ENCODE data around the gene OR52D1. TPM values are rescaled to one million over a fixed set of nuclear protein-coding genes. Genes with fewer than 3 reads are reported as not detected.

Gene OR52D1
- total RNA-seq, 3 donors from 2014 or later: not detected

DNA sequence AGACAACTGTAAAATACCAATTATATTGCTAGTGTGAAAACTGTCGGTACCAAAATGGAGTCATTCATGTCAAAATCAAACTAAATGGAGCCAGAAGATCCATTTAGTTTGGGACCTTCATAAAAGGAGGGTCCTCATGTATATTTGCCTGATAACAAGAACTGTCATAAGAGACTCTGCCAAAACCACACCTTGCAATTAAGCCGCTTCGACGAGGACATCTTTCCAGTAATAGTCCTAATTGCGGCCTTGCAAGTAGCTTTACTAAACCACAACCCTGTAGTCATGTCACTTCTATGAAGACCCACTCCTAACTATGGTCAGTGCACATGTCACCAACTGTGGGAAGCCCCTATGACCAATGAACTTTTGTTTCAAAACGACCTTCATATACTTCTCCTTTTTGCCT is 11.9 kb downstream of the OR52D1 start:
- no peak for ATAC-seq

DNA sequence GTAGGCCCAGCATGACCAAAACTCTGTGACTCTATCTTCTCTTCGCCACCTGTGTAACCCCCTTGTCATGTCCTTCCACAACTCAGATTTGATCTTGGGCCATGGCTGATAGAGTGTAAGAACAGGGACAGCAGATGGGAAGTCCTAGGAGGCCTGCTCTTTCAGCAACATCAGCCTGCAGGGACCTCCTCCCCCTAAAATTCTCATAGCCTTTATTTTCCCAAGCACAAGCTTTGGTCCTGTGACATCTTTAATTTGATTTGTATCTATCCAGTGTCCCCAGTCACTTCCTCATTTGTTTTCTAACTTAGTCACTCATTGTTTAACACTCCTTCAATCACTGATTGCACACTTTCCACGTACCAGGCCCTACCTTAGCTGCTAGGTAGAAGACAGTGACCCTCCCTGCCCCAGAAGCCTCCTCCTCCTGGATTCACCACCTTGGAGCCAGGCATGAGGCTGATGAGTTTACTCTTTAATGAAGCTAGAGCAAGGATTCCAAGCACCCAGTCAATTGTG is 16.0 kb downstream of the OR52D1 start:
- Mint-ChIP-seq H3K36me3 (ENCODE audit: insufficient read depth) (no peaks in the 10 kb centered on the region), H3K9me3 (no peaks in the 10 kb centered on the region), H3K4me1 (ENCODE audit: low read depth) (no peaks in the 10 kb centered on the region), H3K27me3 (ENCODE audit: low read depth) (peaks cover 2% of the 10 kb centered on the region), H3K4me3 (no peak overlapping the region)
- DNase-seq (no peak), ATAC-seq (no peak)

More for the DNA sequence above, 11.9 kb downstream of the OR52D1 start:
- no peaks in the 10 kb centered on the region for H3K27me3 Mint-ChIP-seq (ENCODE audit: low read depth)
- no peaks in the 10 kb centered on the region for H3K9me3 Mint-ChIP-seq
- H3K4me3 Mint-ChIP-seq: no peak overlapping the region
- H3K4me1 Mint-ChIP-seq (ENCODE audit: low read depth): no peaks in the 10 kb centered on the region
- DNase-seq: no peak
- H3K36me3 Mint-ChIP-seq (ENCODE audit: insufficient read depth): no peaks in the 10 kb centered on the region

DNA sequence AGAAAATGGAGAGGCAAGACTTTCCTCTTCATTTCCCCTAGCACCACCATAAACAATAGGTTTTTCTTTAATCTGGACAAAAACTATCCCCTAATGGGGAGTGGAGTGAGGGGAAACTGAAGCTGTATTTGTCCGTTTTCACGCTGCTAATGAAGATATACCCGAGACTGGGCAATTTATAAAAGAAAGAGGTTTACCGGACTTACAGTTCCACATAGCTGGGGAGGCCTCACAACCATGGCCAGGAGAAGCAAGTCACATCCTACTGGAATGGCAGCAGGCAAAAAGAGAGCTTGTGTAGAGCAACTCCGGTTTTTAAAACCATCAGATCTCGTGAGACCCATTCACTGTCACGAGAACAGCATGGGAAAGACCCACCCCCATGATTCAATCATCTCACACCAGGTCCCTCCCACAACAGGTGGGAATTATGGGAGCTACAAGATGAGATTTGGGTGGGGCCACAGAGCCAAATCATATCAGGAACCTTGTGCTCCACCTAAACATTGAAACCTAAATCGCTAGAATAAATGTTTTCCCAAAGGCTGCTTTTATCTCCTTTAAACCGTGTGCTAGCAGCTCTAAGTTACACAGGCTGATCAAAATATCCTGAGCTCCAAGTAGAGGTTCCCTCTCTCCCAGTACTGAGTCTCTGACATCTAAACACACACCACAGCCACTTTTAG is 17.0 kb downstream of the OR52D1 start:
- ATAC-seq (no peak), DNase-seq (no peak)
- Mint-ChIP-seq H3K4me1 (ENCODE audit: low read depth) (no peaks in the 10 kb centered on the region), H3K27me3 (ENCODE audit: low read depth) (peaks cover 2% of the 10 kb centered on the region), H3K36me3 (ENCODE audit: insufficient read depth) (no peaks in the 10 kb centered on the region), H3K4me3 (no peak overlapping the region), H3K9me3 (no peaks in the 10 kb centered on the region)

DNA sequence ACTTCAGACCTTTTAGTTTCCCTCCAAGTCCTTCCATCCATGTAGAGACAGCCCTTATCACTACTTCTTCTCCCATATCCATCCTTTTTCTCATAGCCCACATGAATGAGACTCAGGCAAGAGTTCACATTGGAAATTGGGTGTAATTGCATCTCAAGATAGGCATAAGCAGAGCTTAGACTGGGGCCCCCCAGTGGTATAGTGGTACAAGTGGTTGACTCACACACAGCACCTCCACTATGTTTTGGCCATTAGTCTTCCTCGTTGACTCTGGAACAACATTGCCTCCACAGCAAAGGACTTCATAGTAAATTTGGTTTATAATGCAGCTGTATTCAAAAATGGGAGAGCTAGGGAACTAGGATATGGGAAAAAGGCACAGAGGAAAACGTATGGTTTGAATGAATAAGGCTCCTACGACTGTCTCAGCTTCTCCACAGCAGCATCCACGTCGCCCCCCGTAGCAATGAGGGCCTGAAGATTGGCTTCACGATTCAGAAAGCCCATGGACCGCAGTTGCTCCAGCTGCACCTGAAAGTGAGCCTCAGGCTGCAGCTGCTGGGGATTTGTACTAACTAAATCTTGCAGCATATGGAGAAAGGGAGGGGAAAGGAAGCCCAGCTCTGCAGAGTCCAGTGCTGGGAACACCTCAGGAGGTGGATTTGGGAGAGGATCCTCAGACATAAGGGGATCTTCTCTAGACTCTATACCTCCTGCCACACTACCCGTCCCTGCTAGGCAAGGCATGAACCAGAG is 18.9 kb downstream of the OR52D1 start:
- Mint-ChIP-seq H3K4me3 (no peak overlapping the region), H3K9me3 (no peaks in the 10 kb centered on the region), H3K36me3 (ENCODE audit: insufficient read depth) (no peaks in the 10 kb centered on the region), H3K27me3 (ENCODE audit: low read depth) (peaks cover 2% of the 10 kb centered on the region), H3K4me1 (ENCODE audit: low read depth) (no peaks in the 10 kb centered on the region)
- ATAC-seq (no peak), DNase-seq (no peak)

DNA sequence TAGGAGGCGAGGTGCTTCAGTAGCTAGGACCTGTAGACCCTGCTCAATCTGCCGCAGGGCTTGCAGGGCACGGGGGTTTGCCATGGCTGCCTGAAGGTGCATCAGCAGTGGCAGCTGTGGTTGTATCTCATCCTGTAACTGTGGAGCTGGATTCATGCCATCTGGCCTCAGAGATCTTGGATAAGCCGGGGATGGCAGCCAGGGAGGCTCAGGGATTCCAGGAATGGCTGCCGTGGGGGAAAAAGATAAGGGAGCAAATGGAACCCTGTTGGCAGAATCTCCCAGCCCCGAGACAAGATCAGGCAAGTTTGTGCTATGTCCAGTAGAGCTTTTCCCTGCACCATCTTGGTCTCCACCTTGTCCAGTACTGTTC is 19.4 kb downstream of the OR52D1 start:
- Mint-ChIP-seq H3K4me3 (no peak overlapping the region), H3K4me1 (ENCODE audit: low read depth) (no peaks in the 10 kb centered on the region)
- no peak for DNase-seq

DNA sequence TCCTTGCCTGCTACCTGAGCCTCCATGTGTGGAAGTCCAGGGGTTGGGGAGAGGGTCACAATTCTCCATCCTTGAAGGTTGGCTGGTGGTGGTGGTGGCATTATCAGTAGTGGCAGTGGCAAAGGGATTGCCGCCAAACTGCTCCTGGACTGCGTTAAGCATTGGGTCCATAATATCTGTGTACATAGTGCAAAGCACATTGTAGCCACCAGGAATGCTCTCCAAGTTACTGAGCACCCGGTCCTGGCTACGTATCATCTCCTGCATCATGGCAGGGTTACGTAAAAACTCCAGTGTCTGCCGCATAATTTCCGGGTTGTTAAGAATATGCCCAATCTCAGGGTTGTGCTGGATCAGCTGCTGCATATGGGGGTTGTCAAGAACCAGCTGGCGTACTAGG is 20.1 kb downstream of the OR52D1 start:
- Mint-ChIP-seq H3K4me3 (no peak overlapping the region), H3K27me3 (ENCODE audit: low read depth) (peaks cover 2% of the 10 kb centered on the region), H3K9me3 (no peaks in the 10 kb centered on the region), H3K36me3 (ENCODE audit: insufficient read depth) (no peaks in the 10 kb centered on the region), H3K4me1 (ENCODE audit: low read depth) (no peaks in the 10 kb centered on the region)
- ATAC-seq (no peak), DNase-seq (no peak)

More for the DNA sequence above, 19.4 kb downstream of the OR52D1 start:
- Mint-ChIP-seq H3K36me3 (ENCODE audit: insufficient read depth) (no peaks in the 10 kb centered on the region), H3K9me3 (no peaks in the 10 kb centered on the region), H3K27me3 (ENCODE audit: low read depth) (peaks cover 2% of the 10 kb centered on the region)
- ATAC-seq: no peak

DNA sequence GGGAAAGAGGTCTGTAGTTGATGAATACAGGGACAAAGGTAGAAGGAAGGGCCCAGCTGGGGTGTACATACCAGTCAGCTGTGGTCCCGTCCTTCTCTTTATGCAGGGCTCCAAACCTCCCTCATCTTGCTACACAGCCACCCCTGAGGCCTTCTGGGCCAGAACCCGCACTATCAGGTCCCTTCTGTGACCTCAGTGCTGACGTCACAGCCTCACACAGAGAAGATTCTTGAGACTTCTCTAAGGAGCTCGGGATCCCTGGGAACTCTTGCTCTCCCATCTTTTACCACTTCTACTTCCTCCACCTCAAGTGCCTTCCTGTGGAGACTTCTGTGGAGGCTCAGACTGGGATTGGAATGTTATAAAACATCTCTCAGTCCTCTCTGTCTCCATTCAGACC is 21.3 kb downstream of the OR52D1 start, which contains the start of gene UBQLN3:
Gene UBQLN3, minus strand, starts transcription at position 155 of the 400 bp plus-strand sequence. CDS start 399 bp downstream, outside the sequence.
- Mint-ChIP-seq H3K4me3 (no peak within 1 kb of the TSS), H3K27me3 (ENCODE audit: low read depth) (peaks cover 2% of the 10 kb centered on the region), H3K9me3 (no peaks in the 10 kb centered on the region), H3K4me1 (ENCODE audit: low read depth) (no peaks in the 10 kb centered on the region), H3K36me3 (ENCODE audit: insufficient read depth) (no peaks in the 10 kb centered on the region)
- no peak for ATAC-seq
- DNase-seq: no peak

DNA sequence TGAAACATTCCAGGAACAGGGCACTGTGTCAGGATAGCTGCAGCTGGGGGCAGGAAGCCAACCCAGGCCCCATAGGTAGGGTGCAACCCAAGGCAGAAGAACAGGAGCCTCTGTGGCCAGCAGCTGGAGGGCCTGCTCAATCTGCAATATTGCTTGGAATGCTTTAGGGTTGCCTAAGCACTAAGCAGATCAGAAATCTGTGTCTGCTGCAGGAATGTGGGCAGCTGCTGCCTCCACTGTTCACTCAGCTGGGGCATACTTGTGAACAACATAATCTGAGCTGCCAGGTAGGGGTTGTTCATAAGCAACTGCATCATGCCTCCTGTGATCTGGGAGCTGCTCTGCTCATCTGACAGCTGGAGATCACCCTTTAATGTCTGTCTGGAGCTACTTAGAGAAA is 26.4 kb downstream of the OR52D1 start:
- no peak for ATAC-seq
- DNase-seq: no peak
- H3K27me3 Mint-ChIP-seq (ENCODE audit: low read depth): no peaks in the 10 kb centered on the region
- H3K4me3 Mint-ChIP-seq: no peak overlapping the region
- H3K9me3 Mint-ChIP-seq: no peaks in the 10 kb centered on the region
- H3K4me1 Mint-ChIP-seq (ENCODE audit: low read depth): no peaks in the 10 kb centered on the region
- H3K36me3 Mint-ChIP-seq (ENCODE audit: insufficient read depth): no peaks in the 10 kb centered on the region

DNA sequence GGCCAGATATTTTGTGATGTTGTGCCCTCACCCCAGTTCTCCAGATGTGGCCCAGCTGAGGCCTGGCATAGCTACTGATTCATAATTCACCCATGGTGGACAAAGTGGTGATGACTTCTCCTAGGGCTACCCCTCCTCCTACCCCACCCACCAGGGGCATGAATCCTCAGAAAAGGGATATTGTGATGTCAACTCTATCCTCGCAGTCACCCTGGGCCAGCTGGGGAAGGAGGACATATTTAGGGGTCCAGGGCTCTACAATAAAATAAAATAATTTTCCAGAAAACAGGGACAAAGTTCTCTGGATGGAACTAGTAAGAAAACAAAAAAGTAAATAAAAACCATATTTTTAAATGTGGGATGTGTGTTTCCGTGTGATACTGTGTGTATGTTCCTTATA is 28.1 kb downstream of the OR52D1 start, which contains the start of gene UBQLNL:
Gene UBQLNL, minus strand, starts transcription at position 101 of the 400 bp plus-strand sequence. CDS start 258 bp downstream, outside the sequence.
- Mint-ChIP-seq H3K4me1 (ENCODE audit: low read depth) (no peaks in the 10 kb centered on the region), H3K27me3 (ENCODE audit: low read depth) (no peaks in the 10 kb centered on the region), H3K4me3 (no peak within 1 kb of the TSS), H3K36me3 (ENCODE audit: insufficient read depth) (no peaks in the 10 kb centered on the region), H3K9me3 (no peaks in the 10 kb centered on the region)
- no peak for ATAC-seq
- no peak for DNase-seq

DNA sequence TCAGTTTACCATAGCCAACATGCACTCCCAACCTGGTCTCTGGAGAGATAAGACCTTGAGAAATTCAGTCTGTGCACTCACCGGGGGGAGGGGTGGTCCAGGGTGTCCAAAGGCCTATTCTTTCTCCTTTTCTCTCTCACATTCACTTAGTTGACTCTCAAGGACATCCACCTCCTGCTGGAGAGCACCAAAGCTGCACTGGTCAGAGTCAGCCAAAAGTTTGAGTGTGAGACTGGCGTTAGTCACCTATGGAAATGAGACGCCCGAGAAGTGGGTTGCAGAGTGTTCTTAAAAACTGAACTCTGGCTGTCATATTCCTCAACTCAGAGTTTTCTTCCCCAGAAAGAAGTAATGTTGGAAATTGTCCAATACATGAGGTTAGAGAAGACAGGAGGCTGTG is 33.1 kb downstream of the OR52D1 start:
- ATAC-seq (no peak), DNase-seq (no peak)
- Mint-ChIP-seq H3K4me3 (no peak overlapping the region), H3K9me3 (no peaks in the 10 kb centered on the region), H3K27me3 (ENCODE audit: low read depth) (no peaks in the 10 kb centered on the region), H3K4me1 (ENCODE audit: low read depth) (no peaks in the 10 kb centered on the region), H3K36me3 (ENCODE audit: insufficient read depth) (no peaks in the 10 kb centered on the region)

DNA sequence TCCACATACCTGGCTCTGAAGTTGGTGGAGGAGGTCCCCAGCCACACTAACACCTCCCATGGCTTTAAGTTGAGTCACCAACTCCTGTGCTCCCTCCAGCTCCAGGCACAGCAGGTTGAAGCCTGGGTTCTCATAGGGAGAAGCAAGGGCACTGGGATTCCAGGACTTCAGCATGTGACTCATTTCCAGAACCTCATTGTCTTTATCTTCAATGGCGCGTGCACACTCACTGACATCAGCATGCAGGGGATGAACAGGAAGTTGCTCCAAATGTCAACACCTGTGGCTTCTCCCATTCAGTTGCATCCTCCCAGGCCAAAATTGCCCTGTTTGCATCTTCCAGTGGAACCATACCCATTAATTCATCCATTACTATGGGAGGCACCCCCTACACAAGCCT is 33.8 kb downstream of the OR52D1 start:
- DNase-seq: no peak
- no peak overlapping the region for H3K4me3 Mint-ChIP-seq

DNA sequence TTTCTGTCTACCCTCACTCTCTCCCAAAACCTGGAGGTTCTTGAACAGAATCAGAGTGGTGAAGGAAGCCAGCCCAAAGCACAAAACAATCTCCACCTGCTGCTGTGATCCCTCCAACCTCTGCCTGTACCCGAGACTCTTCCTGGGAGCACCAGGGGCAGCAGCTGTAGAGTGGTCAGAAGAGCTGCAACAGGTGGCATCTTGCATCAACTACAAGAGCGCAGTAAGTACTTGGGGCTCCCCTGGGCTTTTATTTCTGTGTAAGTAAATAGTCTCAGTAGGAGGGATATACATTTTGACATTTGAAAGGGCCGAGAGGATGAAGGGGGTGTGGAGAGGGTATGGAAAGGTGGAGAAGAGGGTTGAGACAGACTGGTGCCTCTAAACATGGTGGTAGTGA is 36.3 kb downstream of the OR52D1 start:
- no peak overlapping the region for H3K4me3 Mint-ChIP-seq
- no peaks in the 10 kb centered on the region for H3K9me3 Mint-ChIP-seq
- ATAC-seq (no peak), DNase-seq (no peak)
- no peaks in the 10 kb centered on the region for H3K36me3 Mint-ChIP-seq (ENCODE audit: insufficient read depth)
- H3K4me1 Mint-ChIP-seq (ENCODE audit: low read depth): no peaks in the 10 kb centered on the region
- H3K27me3 Mint-ChIP-seq (ENCODE audit: low read depth): no peaks in the 10 kb centered on the region

More for the DNA sequence above, 33.8 kb downstream of the OR52D1 start:
- no peaks in the 10 kb centered on the region for H3K9me3 Mint-ChIP-seq
- no peaks in the 10 kb centered on the region for H3K36me3 Mint-ChIP-seq (ENCODE audit: insufficient read depth)
- no peak for ATAC-seq
- no peaks in the 10 kb centered on the region for H3K4me1 Mint-ChIP-seq (ENCODE audit: low read depth)
- H3K27me3 Mint-ChIP-seq (ENCODE audit: low read depth): no peaks in the 10 kb centered on the region

DNA sequence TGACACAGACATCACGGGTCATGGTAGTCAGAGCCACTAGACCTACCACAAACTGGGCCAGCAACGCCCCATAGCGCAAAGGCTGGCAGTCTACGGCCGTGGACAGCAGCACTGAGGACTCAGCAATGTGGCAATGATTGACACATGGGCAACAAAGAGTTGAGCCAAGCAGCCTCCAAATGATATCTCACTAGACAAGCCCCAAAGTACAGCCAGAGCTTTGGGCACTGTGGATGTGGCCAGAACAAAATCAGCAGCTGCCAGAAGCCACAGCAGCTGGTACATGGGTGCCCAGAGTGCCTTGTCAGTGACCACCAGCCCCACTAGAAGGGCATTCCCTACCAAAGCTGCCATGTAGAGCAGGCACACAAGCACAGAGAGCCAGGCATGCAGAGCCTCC is 39.2 kb downstream of the OR52D1 start:
- ATAC-seq (no peak), DNase-seq (no peak)
- H3K36me3 Mint-ChIP-seq (ENCODE audit: insufficient read depth): no peaks in the 10 kb centered on the region
- no peaks in the 10 kb centered on the region for H3K4me1 Mint-ChIP-seq (ENCODE audit: low read depth)
- H3K27me3 Mint-ChIP-seq (ENCODE audit: low read depth): no peaks in the 10 kb centered on the region
- H3K9me3 Mint-ChIP-seq: no peaks in the 10 kb centered on the region
- no peak overlapping the region for H3K4me3 Mint-ChIP-seq

DNA sequence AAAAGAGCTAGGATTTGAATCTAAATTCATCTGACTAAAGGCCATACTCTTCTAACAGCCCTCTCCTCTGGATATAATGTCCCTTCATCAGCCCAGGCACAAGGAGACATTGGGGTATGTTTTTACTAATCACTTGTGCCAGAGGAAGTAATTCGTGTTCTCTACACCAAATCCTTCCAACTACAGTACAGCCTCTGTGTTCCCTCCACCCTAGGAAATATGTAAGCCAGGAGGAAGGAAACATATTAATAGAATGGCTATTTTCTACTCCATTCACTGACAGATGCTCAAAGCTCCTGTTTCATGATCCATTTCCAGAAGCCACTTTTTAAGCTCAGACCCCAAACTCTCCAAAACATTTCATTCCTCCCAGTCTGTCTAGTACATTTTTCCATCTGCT is 40.0 kb downstream of the OR52D1 start:
- H3K36me3 Mint-ChIP-seq (ENCODE audit: insufficient read depth): no peaks in the 10 kb centered on the region
- no peaks in the 10 kb centered on the region for H3K27me3 Mint-ChIP-seq (ENCODE audit: low read depth)
- no peaks in the 10 kb centered on the region for H3K9me3 Mint-ChIP-seq
- no peaks in the 10 kb centered on the region for H3K4me1 Mint-ChIP-seq (ENCODE audit: low read depth)
- ATAC-seq (no peak), DNase-seq (no peak)
- H3K4me3 Mint-ChIP-seq: no peak overlapping the region
